Peyer's patch (tissue), 4 donors: ENCODE data around the gene CDC73. TPM values are rescaled to one million over a fixed set of nuclear protein-coding genes. Genes with fewer than 3 reads are reported as not detected.

Source experiments
- DNase-seq, 3 donors: peaks; one replicate each; pipeline ENCODE4 v3.0.0-alpha.2; 2017 to 2019
- H3K27ac ChIP-seq, 4 donors: fragments of 200-600 bp; sonication (generic); one replicate each; pipeline ENCODE4 v1.5.1; 2016 to 2019
- H3K27me3 ChIP-seq, 2 donors: fragments of 200-600 bp; sonication (generic); one replicate each; pipeline ENCODE4 v1.5.1; 2019
- H3K36me3 ChIP-seq, 3 donors: fragments of 200-600 bp; sonication (generic); one replicate each; pipeline ENCODE4 v1.5.1; 2016 to 2019
- H3K4me1 ChIP-seq, 4 donors: fragments of 200-600 bp; sonication (generic); one replicate each; pipeline ENCODE4 v1.5.1; 2016 to 2019
- H3K4me3 ChIP-seq, 4 donors: fragments of 200-600 bp; sonication (generic); 1 replicate in 3 of 4; 2 replicates in 1 of 4; pipeline ENCODE4 v1.5.1; 2016 to 2019; ENCODE audit warnings: mild to moderate bottlenecking in 1 of 4
- H3K9me3 ChIP-seq, 4 donors: fragments of 200-600 bp; sonication (generic); one replicate each; pipeline ENCODE4 v1.5.1; 2016 to 2019; ENCODE audit warnings: mild to moderate bottlenecking in 1 of 4
- POLR2A ChIP-seq, 2 donors: fragments of 450-650 bp; IDR thresholded peaks; one replicate each; pipeline ENCODE4 v1.5.1; 2017; ENCODE audit warnings: antibody characterized with exemption in 2 of 2, mild to moderate bottlenecking in 2 of 2, moderate library complexity in 2 of 2
- total RNA-seq, 4 donors: library from RNA; depleted of rRNA; stranded (reverse); fragments of >200 nt; gene quantifications; one replicate each; pipeline ENCODE4 v1.1.0, GENCODE V29; 2016
- TF ChIP-seq, protein P1 (sequence below), 6 experiments: fragments of 450-650 bp in 4 of 6; fragments of 200-600 bp in 2 of 6; sonication (generic) in 1 of 6; IDR thresholded peaks; one replicate each; pipeline ENCODE4 v1.5.1; 2017 to 2019; ENCODE audit warnings: antibody characterized with exemption in 6 of 6, mild to moderate bottlenecking in 3 of 6, moderate library complexity in 1 of 6

The CDC73 gene
- total RNA-seq, 4 donors from 2014 or later, result 28.6 to 191 (median 43.1) TPM

- H3K36me3 ChIP-seq, result peaks cover 0 to 23% (median 0%) of the 10 kb centered on the region in 3 donors
- no peak for DNase-seq
- no peak overlapping the region for H3K27ac ChIP-seq
- no peaks in the 10 kb centered on the region for H3K27me3 ChIP-seq
- TF ChIP-seq, protein P1, sequence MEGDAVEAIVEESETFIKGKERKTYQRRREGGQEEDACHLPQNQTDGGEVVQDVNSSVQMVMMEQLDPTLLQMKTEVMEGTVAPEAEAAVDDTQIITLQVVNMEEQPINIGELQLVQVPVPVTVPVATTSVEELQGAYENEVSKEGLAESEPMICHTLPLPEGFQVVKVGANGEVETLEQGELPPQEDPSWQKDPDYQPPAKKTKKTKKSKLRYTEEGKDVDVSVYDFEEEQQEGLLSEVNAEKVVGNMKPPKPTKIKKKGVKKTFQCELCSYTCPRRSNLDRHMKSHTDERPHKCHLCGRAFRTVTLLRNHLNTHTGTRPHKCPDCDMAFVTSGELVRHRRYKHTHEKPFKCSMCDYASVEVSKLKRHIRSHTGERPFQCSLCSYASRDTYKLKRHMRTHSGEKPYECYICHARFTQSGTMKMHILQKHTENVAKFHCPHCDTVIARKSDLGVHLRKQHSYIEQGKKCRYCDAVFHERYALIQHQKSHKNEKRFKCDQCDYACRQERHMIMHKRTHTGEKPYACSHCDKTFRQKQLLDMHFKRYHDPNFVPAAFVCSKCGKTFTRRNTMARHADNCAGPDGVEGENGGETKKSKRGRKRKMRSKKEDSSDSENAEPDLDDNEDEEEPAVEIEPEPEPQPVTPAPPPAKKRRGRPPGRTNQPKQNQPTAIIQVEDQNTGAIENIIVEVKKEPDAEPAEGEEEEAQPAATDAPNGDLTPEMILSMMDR (IDR thresholded peaks at IDR 0.05), result no peak
- no peak for TF ChIP-seq POLR2A (IDR thresholded peaks at IDR 0.05)
- peaks cover 0 to 6% (median 0%) of the 10 kb centered on the region in 4 donors for H3K9me3 ChIP-seq
- peaks cover 0 to 10% (median 0%) of the 10 kb centered on the region in 4 donors for H3K4me1 ChIP-seq
- H3K4me3 ChIP-seq, result no peak overlapping the region
These were observed 89.7 kb downstream of the CDC73 start for GRCh38 chr1:193211539-193211938.

GRCh38 chr1:193212637-193213036 is 90.8 kb downstream of the CDC73 start:
- H3K4me1 ChIP-seq, result peaks cover 0 to 10% (median 0%) of the 10 kb centered on the region in 4 donors
- DNase-seq, result no peak
- H3K4me3 ChIP-seq, result no peak overlapping the region
- H3K9me3 ChIP-seq, result no peaks in the 10 kb centered on the region
- no peaks in the 10 kb centered on the region for H3K27me3 ChIP-seq
- peaks cover 0 to 19% (median 0%) of the 10 kb centered on the region in 3 donors for H3K36me3 ChIP-seq
- no peak overlapping the region for H3K27ac ChIP-seq
- TF ChIP-seq, protein P1 (IDR thresholded peaks at IDR 0.05), result no peak
- no peak for TF ChIP-seq POLR2A (IDR thresholded peaks at IDR 0.05)

- Histone ChIP-seq H3K9me3 (no peaks in the 10 kb centered on the region), H3K27me3 (no peaks in the 10 kb centered on the region), H3K4me1 (peaks cover 0 to 10% (median 0%) of the 10 kb centered on the region in 4 donors), H3K4me3 (no peak overlapping the region), H3K36me3 (peaks cover 0 to 18% (median 0%) of the 10 kb centered on the region in 3 donors), H3K27ac (no peak overlapping the region)
- DNase-seq, result no peak
- TF ChIP-seq, protein P1 (IDR thresholded peaks at IDR 0.05), result no peak
- TF ChIP-seq POLR2A (IDR thresholded peaks at IDR 0.05), result no peak
These were observed 92.2 kb downstream of the CDC73 start for GRCh38 chr1:193213998-193214397.

DNA sequence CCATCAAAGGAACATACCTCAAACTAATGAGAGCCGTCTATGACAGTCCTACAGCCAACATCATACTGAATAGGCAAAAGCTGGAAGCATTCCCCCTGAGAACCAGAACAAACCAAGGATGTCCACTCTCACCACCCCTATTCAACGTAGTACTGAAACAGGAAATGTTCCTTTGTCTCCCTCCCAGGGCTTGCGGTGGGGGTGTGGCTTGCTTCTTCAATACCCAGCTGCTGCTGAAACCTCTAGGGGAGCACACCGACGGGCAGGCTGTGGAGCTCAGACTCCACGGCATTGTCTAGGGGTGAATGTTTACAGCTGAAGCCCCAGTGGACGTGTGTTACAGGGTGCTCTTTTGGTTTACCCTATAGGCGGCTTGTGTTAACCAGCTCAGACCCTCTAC is 95.1 kb downstream of the CDC73 start:
- TF ChIP-seq, protein P1 (IDR thresholded peaks at IDR 0.05), result no peak
- no peak for TF ChIP-seq POLR2A (IDR thresholded peaks at IDR 0.05)
- Histone ChIP-seq H3K27me3 (no peaks in the 10 kb centered on the region), H3K36me3 (peaks cover 0 to 18% (median 0%) of the 10 kb centered on the region in 3 donors), H3K4me3 (no peak overlapping the region), H3K27ac (no peak overlapping the region), H3K9me3 (no peaks in the 10 kb centered on the region), H3K4me1 (no peaks in the 10 kb centered on the region)
- no peak for DNase-seq

- Histone ChIP-seq H3K4me1 (no peaks in the 10 kb centered on the region), H3K4me3 (no peak overlapping the region), H3K36me3 (peaks cover 0 to 7% (median 0%) of the 10 kb centered on the region in 3 donors), H3K27ac (no peak overlapping the region), H3K27me3 (no peaks in the 10 kb centered on the region), H3K9me3 (no peaks in the 10 kb centered on the region)
- TF ChIP-seq POLR2A (IDR thresholded peaks at IDR 0.05), result no peak
- TF ChIP-seq, protein P1 (IDR thresholded peaks at IDR 0.05), result no peak
- no peak for DNase-seq
These were observed 97.6 kb downstream of the CDC73 start for GRCh38 chr1:193219391-193219790.

GRCh38 chr1:193221651-193222050 is 99.8 kb downstream of the CDC73 start:
- Histone ChIP-seq H3K27ac (no peak overlapping the region), H3K9me3 (no peaks in the 10 kb centered on the region), H3K36me3 (no peaks in the 10 kb centered on the region), H3K4me3 (no peak overlapping the region), H3K4me1 (no peaks in the 10 kb centered on the region), H3K27me3 (no peaks in the 10 kb centered on the region)
- TF ChIP-seq, protein P1 (IDR thresholded peaks at IDR 0.05), result no peak
- no peak for TF ChIP-seq POLR2A (IDR thresholded peaks at IDR 0.05)
- no peak for DNase-seq
